Psoas muscle (tissue), 8 donors: ENCODE data around the gene FER. TPM values are rescaled to one million over a fixed set of nuclear protein-coding genes. Genes with fewer than 3 reads are reported as not detected.

Experiments
- ATAC-seq, 4 donors: fragments of 200-7000 bp; cut with Tn5 transposase; one replicate each; pipeline ENCODE4 v1.9.1; 2020; ENCODE audit warnings: moderate library complexity in 3 of 4, mild to moderate bottlenecking in 2 of 4
- DNase-seq, 2 donors: peaks; one replicate each; pipeline ENCODE4 v3.0.0-alpha.2; 2020
- H3K27ac ChIP-seq: fragments of 200-600 bp; one replicate; pipeline ENCODE4 v1.8.0; 2022
- H3K27me3 ChIP-seq, 3 donors: fragments of 200-600 bp in 1 of 3; one replicate each; pipeline versions ENCODE4 v1.6.1 to v1.8.0; 2013 to 2022; ENCODE audit warnings: low read length in 2 of 3, mild to moderate bottlenecking in 2 of 3, moderate library complexity in 1 of 3; ENCODE audit not compliant: insufficient read depth in 3 of 3
- H3K36me3 ChIP-seq, 2 donors: fragments of 200-600 bp in 1 of 2; one replicate each; pipeline versions ENCODE4 v1.6.1 to v1.8.0; 2013 to 2022; ENCODE audit warnings: low read depth in 1 of 2, mild to moderate bottlenecking in 1 of 2, moderate library complexity in 1 of 2; ENCODE audit not compliant: insufficient read depth in 1 of 2
- H3K4me1 ChIP-seq: fragments of 200-600 bp; one replicate; pipeline ENCODE4 v1.8.0; 2022
- H3K4me3 ChIP-seq: fragments of 200-600 bp; one replicate; pipeline ENCODE4 v1.8.0; 2022; ENCODE audit warnings: mild to moderate bottlenecking
- H3K9me3 ChIP-seq: fragments of 200-600 bp; one replicate; pipeline ENCODE4 v1.8.0; 2022
- CTCF ChIP-seq: fragments of 200-600 bp; IDR thresholded peaks from one replicate; pipeline ENCODE4 v1.8.0; 2022; ENCODE audit warnings: antibody characterized with exemption
- WGBS, 3 donors: extraction: QIAGEN DNeasy Blood & Tissue Kit; methylation state at CpG; one replicate each; pipeline versions ENCODE4 v1.1.6 to v1.1.7; 2013; 5-methylcytosine and 5-hydroxymethylcytosine counted together
- intact Hi-C, 2 donors: fragments of 100-400 bp; cut with DNase I; formaldehyde crosslinking; loops; one replicate each; pipeline versions ENCODE4 v1.11.0 to v1.14.2; 2022
- polyA plus RNA-seq, 3 donors: library from polyadenylated mRNA; stranded (reverse); fragments of 200-250 nt; gene quantifications; one replicate each; pipeline ENCODE4 v1.2.3, GENCODE V29; 2013
- total RNA-seq, 4 donors: library from RNA; stranded (reverse); fragmentation: NEBNext Ultra II Directional in 2 of 4; extraction: Animal tissue kit (Norgen Biotek cat#: 25700) in 2 of 4; gene quantifications; one replicate each; pipeline versions ENCODE4 v1.2.1 to v1.2.4, GENCODE V29; 2021 to 2023
- donor health status: healthy with polysubstance abuse.
- donor health status: DM: no; HTN: no; CAD: no; lungs with moderate emphysema.
- donor health status: Bipolar disorder and iron deficiency.
- donor health status: healthy.
- donor health status: DM: yes; HTN: yes; CAD: no.
- donor health status: DM: no; HTN: no; CAD: no.
- donor health status: DM: no; HTN: no; CAD: no.
- donor health status: DM: yes; HTN: yes; CAD: no.

FER gene
- total and polyA plus RNA-seq, 7 donors, result 0.66 to 7.6 (median 4.6) TPM

DNA sequence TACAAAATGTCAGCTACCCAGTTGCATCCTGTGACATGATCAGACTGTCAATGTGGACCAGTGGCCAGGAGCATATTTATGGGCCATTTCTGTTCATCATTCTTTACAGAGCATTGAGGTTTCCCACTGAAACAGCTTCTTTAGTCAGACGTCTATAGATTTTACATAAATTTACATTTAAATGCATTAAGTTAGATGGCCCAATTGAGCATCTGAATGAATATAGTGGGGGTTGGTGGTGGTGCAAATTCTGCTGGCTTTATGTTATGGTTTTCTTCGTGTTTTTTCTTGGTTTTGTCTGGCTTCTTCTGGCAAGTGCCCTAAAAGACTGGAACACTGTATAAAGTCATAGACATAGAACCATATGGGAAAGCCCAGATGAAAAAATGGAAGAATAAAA, 448.0 kb downstream of the FER start:
- H3K27me3 ChIP-seq, result no peaks in the 10 kb centered on the region
- no peaks in the 10 kb centered on the region for H3K36me3 ChIP-seq
- DNase-seq (no peak), ATAC-seq (no peak)
- 74 to 75% (median 74%) methylated on average over 2 of the region's 2 CpGs for WGBS, 3 donors
- no peak overlapping the region for H3K4me3 ChIP-seq
- TF ChIP-seq CTCF, result no peak
- H3K9me3 ChIP-seq, result no peaks in the 10 kb centered on the region
- intact Hi-C loops, result no loop called here
- H3K4me1 ChIP-seq, result no peaks in the 10 kb centered on the region
- H3K27ac ChIP-seq, result no peak overlapping the region

DNA sequence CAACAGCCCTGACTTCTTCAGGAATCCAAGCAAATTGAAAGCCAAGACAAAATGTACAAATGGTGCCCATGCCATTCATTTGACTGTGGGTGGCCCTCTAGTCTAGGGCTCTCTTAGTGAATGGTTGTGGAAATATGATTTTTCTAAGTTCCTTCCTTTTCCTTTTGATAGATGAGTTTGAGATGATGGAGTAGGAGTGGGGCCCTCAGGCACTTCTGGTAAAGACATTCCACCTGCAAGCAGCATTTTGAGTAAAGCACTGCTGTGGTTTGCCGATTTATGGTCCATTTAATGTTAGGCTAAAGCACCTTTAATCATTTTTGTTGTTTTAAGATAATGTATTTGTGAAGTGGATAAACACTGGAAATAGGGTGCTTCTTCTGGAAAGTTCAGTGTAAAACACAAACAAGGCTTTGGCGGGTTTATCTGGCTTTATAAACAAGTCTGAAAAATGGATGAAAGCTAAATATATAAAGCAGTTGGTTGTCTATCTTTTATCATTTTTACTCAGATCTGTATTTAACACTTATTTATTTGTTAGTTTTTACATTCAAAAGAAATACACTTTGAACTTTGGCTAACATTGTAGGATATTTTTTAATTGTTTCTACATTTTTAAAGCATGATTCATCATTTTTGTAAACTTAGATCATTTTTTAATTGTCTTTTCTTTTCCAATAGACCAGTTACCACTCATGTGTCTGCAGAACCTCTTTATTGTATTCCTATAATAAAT, 448.6 kb downstream of the FER start:
- no peaks in the 10 kb centered on the region for H3K27me3 ChIP-seq
- H3K4me1 ChIP-seq, result no peaks in the 10 kb centered on the region
- DNase-seq, result no peak
- no peak for ATAC-seq
- TF ChIP-seq CTCF, result no peak
- intact Hi-C loops, result no loop called here
- H3K9me3 ChIP-seq, result no peaks in the 10 kb centered on the region
- no peaks in the 10 kb centered on the region for H3K36me3 ChIP-seq
- no peak overlapping the region for H3K27ac ChIP-seq
- WGBS, 3 donors, result 94 to 95% (median 94%) methylated on average over 2 of the region's 2 CpGs
- no peak overlapping the region for H3K4me3 ChIP-seq

DNA sequence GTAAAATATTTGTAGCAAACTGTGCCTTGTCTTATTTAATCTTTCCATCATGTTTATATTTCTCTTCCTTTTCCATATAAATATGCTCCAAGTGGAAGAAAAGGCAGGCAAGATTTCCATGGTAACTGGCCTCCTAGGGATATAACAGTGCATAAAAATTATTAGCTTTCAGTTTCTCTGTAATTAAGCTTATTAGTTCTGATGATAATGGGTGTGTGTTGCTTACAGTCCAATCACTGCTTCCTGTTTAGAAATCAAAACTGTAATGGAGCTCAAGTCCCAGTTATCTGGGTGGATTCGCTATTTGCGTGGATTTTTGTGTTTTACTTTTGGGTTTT, 449.1 kb downstream of the FER start:
- ATAC-seq (no peak), DNase-seq (no peak)
- Histone ChIP-seq H3K36me3 (no peaks in the 10 kb centered on the region), H3K9me3 (no peaks in the 10 kb centered on the region), H3K4me1 (no peaks in the 10 kb centered on the region), H3K27ac (no peak overlapping the region), H3K27me3 (no peaks in the 10 kb centered on the region), H3K4me3 (no peak overlapping the region)
- TF ChIP-seq CTCF, result no peak
- intact Hi-C loops, result no loop called here
- 95 to 100% (median 98%) methylated on average over 2 of the region's 2 CpGs for WGBS, 3 donors

- no peak overlapping the region for H3K27ac ChIP-seq
- no peak for TF ChIP-seq CTCF
- 44 to 68% (median 67%) methylated on average over 2 of the region's 2 CpGs for WGBS, 3 donors
- DNase-seq (no peak), ATAC-seq (no peak)
- H3K4me1 ChIP-seq, result no peaks in the 10 kb centered on the region
- no peak overlapping the region for H3K4me3 ChIP-seq
- H3K27me3 ChIP-seq, result no peaks in the 10 kb centered on the region
- H3K9me3 ChIP-seq, result no peaks in the 10 kb centered on the region
- intact Hi-C loops, result no loop called here
- H3K36me3 ChIP-seq, result no peaks in the 10 kb centered on the region
Observed at GRCh38 chr5:109199289-109199688, 451.6 kb downstream of the FER start.
